ENCODE results near the gene KRT7.

GRCh38 chr12:52195065-52195730 is 37.8 kb upstream of the KRT7 start:
- no peak for TF ChIP-seq CTCF (IDR thresholded peaks at IDR 0.05; ENCODE audit: low read depth, low read length)
- no peak for TF ChIP-seq EZH2phosphoT487 (IDR thresholded peaks at IDR 0.05; ENCODE audit: low read depth)

Measured in OCI-LY3 (cell line).